NCI-H460 (cell line): ENCODE data around the gene MED27. TPM values are rescaled to one million over a fixed set of nuclear protein-coding genes. Genes with fewer than 3 reads are reported as not detected.

ENCODE experiments used
- DNase-seq: peaks from one replicate; pipeline ENCODE4 v3.0.0-alpha.2; 2016; ENCODE audit warnings: low read depth; ENCODE audit errors: extremely low read depth
- total RNA-seq: library from RNA; depleted of rRNA; stranded (reverse); fragments of >200 nt; shearing (Covaris generic); gene quantifications from 2 replicates; pipeline ENCODE4 v1.2.3, GENCODE V29; 2014

The MED27 gene
- total RNA-seq, 1 experiment from 2014 or later, result 24.7 TPM

- DNase-seq, result no peak
Measured at GRCh38 chr9:131867611-131868192, 212.0 kb downstream of the MED27 start.

GRCh38 chr9:131865446-131866195 is 214.0 kb downstream of the MED27 start:
- DNase-seq, result no peak

DNA sequence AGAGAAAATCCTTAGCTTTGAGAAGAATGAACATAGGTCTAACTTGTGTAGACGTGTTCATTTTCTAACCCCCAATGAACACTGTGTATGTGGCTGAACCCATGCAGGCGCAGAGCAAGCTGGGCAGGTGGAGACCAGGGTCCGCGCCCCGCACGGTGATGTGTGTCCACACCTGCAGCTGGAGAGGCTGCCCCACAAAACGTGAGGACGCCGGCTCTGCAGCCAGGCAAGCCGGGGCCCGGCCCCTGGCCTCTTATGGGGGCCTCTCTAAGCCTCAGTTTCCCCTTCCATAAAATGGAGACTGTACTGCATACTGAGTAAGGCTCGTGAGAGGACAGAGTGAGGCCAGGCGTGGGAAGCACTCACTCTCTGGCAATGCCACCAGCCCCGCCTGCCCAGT is 215.1 kb downstream of the MED27 start:
- DNase-seq, result no peak

- no peak for DNase-seq
Measured at GRCh38 chr9:131863306-131863896, 216.3 kb downstream of the MED27 start.

DNA sequence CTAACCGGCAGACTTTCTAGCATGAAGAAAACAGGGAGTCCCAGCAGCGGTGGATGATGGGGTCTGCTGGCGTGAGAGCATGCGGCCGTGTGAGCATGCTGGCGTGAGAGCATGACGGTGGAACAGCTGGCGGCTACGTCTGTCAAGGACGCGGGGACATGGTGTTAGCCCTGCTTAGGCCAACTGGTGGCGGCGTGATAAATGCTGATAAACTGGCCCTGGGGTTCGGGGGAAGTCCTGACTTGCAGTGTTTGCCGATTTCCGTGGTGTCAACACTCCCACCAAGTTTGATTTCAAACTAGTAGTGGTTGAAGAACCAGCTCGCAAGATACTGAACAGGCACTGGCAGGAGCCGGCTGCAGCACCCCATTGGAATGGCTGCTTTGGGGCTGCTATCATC is 217.4 kb downstream of the MED27 start:
- DNase-seq, result no peak

DNA sequence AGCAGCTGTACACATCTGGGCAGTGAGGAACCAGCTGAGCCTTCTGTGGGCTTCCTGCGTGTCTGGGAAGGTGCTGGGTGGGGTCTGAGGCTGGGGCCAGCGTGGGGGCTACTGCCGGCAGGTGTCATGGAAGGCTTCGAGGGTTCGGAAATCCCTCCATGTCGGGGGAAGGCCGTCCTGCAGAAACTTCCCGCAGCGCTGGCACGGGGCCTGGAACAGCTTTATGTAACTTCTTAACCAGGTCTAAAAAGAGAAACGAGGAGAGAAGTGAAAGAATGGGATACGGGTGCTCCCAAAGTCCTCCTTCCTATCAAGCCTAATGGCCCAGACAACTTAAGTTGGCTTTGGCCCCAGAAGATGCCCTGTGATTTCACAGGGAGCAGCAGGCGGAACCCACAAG is 219.2 kb downstream of the MED27 start:
- no peak for DNase-seq

DNA sequence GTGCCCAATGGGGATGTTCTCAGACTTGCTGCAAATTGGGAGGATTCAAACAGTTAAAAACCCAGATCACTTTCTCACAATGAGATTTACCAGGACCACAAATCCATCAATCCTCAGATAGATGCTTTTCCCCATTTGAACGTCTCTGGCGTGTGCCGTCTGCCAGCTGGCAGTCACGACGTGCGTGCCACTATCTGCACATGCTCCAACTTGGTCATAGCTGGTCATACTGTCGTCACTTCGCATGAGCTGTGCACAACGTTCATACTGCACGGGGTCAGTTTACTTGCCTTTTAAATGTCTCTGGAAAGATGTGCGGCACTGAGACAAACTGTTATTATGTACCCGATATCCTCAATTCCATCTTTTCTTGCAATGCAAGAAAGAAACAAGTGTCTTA is 221.5 kb downstream of the MED27 start:
- DNase-seq, result no peak

DNA sequence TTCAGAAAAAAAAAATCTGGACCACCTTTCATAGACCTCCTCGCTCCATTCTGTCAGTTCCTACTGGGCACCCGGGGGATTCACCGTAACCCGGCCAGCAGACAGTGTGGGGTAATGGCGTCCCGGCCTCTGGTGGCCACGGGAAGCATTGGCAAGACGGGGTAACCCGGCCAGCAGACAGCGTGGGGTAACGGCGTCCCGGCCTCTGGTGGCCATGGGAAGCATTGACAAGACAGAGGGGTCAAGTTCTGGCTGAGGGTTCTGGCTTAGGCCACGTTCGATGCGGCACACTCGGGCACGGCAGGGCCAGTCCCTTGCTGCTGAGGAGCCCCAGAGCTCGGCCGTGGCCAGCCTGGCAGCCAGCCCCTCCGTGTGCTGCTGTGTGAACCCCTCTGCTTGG is 223.6 kb downstream of the MED27 start:
- DNase-seq, result peak; percentile 15

GRCh38 chr9:131854896-131855613 is 224.6 kb downstream of the MED27 start:
- DNase-seq, result no peak

DNA sequence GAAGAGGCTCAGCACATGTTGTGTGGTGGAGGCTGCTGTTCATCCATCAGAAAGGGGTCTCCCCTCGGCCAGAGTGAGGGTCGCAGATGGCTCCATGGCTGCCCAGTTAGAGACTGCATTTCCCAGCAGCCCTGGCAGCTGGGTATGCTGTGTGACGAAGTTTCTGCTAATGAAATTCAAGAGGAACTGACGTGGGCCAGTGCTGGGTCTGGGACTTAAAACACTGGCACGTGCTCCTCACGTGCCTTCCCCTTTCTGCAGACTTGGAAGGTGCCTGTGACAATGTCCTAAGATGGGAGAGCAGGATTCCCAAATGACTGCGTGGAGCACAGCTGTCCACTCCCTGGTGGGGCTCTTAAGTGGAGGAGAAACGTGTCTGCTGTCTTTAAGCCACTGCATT is 225.3 kb downstream of the MED27 start:
- DNase-seq, result no peak

DNA sequence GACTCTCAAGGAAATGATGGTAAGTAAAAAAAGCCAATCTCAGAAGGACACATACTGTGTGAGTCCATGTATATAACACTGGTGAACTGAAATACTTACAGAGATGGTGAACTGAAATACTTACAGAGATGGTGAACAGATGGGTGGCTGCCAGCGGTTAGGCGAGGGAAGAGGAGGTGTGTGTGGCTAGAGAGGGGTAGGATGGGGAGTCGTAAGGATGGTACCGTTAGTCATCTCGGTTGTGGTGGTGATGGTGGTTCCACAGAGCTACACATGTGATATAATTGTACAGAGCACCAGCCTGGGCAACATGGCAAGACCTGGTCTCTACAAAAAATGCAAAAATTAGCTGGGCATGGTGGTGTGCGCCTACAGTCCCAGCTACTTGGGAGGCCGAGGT is 226.2 kb downstream of the MED27 start:
- no peak for DNase-seq

- no peak for DNase-seq
Measured at GRCh38 chr9:131851414-131851813, 228.3 kb downstream of the MED27 start.

DNA sequence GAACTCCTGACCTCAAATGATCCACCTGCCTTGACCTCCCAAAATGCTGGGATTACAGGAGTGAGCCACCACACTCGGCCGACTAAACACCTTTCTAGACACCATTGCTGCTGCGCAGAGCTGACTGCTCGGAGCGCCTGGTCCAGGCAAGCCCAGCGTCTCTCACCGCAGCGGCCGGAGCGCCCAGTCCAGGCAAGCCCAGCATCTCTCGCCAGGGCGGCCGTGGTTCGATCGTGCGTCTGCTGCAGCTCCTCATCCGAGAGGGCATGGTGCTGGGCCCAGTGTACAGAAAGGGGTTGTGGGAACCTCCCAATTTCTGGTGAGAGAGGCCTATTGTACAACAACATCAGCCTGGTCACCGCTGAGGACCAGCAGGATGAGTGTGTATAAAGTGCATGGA is 230.3 kb downstream of the MED27 start:
- DNase-seq, result no peak

DNA sequence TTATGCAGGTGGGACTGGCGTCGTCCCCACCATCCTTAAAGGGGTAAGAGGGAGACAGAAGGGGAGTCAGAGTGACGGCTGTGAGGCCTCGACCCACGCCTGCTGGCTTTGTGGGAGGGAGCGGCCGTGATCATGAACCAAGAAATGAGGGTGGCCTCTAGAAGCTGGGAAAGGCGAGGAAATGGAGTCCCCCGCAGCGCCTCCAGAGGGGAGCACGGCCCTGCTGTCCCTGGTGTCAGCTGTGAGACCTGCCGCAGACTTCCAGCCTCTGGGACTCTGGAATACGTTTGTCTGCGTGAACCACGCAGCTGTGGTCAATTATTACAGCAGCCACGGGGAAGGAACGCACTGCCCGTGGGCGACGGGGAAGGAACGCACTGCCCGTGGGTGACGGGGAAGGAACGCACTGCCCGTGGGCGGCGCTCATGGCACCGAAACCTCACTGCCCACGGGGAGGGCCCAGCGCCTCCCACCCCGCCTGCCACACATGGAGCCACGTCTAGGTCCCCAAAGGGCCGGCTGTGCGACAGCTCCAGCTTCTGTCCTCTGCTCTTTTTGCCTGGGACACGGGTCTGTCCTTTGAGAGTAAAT is 231.0 kb downstream of the MED27 start:
- DNase-seq, result no peak

- DNase-seq, result no peak
Measured at GRCh38 chr9:131847665-131848354, 231.9 kb downstream of the MED27 start.

DNA sequence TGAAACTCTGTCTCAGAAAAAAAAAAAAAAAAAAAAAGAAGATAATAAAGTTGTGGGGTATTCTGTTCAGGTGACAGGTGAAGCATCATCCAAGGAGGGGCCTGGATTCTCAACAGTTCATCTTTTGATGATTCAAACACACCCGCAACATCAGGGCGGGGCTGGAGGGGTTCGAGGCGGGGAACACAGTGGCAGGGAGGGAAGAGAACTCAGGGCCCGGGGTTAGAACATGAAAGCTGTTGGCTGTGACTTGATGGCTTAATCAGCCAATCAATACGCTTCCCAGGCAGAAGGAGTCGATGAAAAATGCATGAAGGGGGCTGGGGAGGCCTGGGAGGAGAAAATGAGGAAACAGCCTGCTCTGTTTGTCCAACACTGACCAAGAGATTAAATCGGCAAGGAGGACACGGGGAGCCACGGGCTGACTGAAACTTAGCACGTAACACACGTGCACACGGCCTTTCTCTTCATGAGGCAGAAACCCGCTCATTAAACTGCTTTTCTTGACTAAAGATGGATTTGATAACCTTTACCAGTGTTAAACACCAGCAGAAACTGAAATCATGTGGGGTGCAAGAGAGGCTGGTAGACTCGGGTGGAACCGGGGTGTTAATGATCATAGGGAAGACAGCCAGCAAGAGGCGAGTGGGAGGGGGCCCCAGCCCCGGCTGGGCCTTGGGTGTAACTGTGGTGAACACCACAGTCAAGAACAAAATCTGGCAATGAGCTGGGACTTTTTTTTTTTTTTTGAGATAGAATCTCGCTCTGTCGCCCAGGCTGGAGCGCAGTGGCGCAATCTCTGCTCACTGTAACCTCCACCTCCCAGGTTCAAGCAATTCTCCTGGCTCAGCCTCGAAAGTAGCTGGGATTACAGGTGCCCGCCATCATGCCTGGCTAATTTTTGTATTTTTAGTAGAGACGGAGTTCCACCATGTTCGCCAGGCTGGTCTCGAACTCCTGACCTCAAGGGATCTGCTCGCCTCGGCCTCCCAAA is 234.1 kb downstream of the MED27 start:
- DNase-seq, result no peak

DNA sequence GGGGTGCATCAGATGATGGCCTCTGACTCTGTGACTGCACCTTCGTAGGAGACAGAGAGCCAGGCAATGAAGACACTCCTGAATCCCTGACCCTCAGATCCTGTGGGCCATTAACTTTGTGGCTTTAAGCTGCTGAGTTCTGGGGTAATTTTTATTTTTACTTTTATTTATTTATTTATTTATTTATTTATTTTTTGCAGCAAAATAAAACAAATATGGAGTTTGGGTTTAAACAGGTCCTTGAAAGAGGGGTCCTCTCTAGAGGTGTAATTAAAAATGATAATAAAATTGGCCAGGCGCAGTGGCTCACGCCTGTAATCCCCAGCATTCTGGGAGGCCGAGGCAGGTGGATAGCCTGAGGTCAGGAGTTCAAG is 234.9 kb downstream of the MED27 start:
- DNase-seq, result no peak

DNA sequence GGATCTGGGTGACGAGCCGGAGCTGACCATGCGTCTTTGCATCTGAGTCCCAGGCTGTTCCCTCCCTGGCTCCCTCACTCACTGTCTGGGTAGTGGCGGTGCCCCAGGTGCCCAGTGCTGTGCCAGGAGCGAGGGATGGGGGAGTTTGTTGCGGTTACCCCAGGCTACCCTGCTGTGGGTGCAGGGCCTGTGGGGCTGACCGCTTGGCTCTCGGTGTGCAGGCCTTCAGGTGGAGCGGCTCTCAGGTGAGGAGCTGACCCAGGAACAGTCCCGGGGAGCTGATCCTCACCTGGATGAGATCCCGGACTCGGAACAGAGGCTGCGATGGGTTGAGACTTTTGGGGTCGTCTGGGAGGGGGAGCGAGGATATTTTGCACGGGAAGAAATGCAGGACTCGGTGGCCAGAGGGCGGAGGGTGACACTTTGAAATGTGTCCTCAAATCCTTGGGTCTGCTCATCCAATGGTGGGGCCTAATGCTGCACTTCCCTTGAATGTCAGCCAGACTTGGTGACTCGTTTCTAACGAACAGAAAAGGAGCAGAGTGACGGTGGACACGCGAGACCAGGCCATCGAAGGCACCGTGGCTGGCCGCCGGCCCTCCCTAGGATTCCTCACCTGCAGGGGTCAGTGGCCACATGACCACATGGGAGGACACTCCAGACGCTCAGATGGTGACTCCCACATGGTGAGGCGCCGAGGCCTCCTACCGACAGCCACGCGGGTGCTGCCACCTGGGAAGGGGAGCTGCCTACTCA is 235.5 kb downstream of the MED27 start:
- no peak for DNase-seq
